ENCODE measurements around the gene RUNX1.

DNA sequence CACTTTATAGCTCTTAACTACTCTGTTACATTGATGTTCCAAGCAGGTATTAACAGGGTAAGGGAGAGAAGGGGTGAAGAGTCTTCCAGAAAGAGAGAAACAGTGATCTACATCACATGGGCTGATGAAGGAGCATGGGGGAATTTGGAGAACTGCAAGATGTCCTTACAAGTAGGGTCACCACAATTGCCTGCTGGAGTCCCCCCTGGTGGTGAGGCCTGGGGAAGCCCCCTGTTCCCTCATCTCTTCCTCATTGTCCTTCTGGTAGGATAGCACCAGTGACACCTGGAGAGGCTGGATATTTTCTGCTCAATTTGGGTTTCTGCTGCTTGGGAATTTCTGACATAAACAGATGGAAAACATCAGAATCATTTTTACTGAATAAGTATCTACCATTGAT is 126.6 kb downstream of the RUNX1 start:
- TF ChIP-seq, protein P1, sequence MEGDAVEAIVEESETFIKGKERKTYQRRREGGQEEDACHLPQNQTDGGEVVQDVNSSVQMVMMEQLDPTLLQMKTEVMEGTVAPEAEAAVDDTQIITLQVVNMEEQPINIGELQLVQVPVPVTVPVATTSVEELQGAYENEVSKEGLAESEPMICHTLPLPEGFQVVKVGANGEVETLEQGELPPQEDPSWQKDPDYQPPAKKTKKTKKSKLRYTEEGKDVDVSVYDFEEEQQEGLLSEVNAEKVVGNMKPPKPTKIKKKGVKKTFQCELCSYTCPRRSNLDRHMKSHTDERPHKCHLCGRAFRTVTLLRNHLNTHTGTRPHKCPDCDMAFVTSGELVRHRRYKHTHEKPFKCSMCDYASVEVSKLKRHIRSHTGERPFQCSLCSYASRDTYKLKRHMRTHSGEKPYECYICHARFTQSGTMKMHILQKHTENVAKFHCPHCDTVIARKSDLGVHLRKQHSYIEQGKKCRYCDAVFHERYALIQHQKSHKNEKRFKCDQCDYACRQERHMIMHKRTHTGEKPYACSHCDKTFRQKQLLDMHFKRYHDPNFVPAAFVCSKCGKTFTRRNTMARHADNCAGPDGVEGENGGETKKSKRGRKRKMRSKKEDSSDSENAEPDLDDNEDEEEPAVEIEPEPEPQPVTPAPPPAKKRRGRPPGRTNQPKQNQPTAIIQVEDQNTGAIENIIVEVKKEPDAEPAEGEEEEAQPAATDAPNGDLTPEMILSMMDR (IDR thresholded peaks at IDR 0.05) = no peak
- TF ChIP-seq POLR2A (IDR thresholded peaks at IDR 0.05) = no peak

Measured in right lobe of liver (tissue), 4 donors.